Naive thymus-derived CD4-positive, alpha-beta T cell (primary cell): ENCODE measurements around the gene RAP2A. TPM values are rescaled to one million over a fixed set of nuclear protein-coding genes. Genes with fewer than 3 reads are reported as not detected.

Experiments
- ATAC-seq: fragments of 150-1000 bp; cut with Tn5 transposase; 2 replicates; pipeline ENCODE4 v1.10.0; 2021; ENCODE audit warnings: mild to moderate bottlenecking, moderate library complexity
- CTCF ChIA-PET: fragments of 350-600 bp; sonication (Branson Sonifier 250); formaldehyde crosslinking; loops from one replicate; lab custom pipeline; 2021; ENCODE audit warnings: antibody characterized with exemption; lab: Charles Lee
- POLR2A ChIA-PET: fragments of 350-600 bp; sonication (Branson Sonifier 250); formaldehyde crosslinking; loops from one replicate; lab custom pipeline; 2021; ENCODE audit warnings: antibody characterized with exemption, inconsistent platforms; lab: Charles Lee
- DNase-seq, 9 donors: peaks; one replicate each; pipeline versions ENCODE4 v3.0.0 to v3.0.0-alpha.2; 2020 to 2022; ENCODE audit warnings: mixed read lengths in 1 of 9
- H3K27ac ChIP-seq: one replicate; pipeline ENCODE4 v1.7.0; 2013; ENCODE audit warnings: mild to moderate bottlenecking, low read depth, low read length, moderate library complexity
- H3K27me3 ChIP-seq, 2 donors: one replicate each; pipeline ENCODE4 v1.7.0; 2013; ENCODE audit warnings: low read length in 2 of 2, mild to moderate bottlenecking in 2 of 2, moderate library complexity in 2 of 2; ENCODE audit not compliant: control insufficient read depth in 2 of 2, insufficient read depth in 2 of 2
- H3K36me3 ChIP-seq, 3 experiments: 1 replicate in 2 of 3; 2 replicates in 1 of 3; pipeline ENCODE4 v1.7.0; 2013; ENCODE audit warnings: low read length in 3 of 3, mild to moderate bottlenecking in 3 of 3, moderate library complexity in 1 of 3; ENCODE audit not compliant: insufficient read depth in 3 of 3, control insufficient read depth in 2 of 3
- H3K4me1 ChIP-seq, 2 donors: one replicate each; pipeline ENCODE4 v1.7.0; 2013; ENCODE audit warnings: low read length in 2 of 2, mild to moderate bottlenecking in 2 of 2, moderate library complexity in 1 of 2; ENCODE audit not compliant: control insufficient read depth in 2 of 2, insufficient read depth in 2 of 2
- H3K4me3 ChIP-seq: 2 replicates; pipeline ENCODE4 v1.7.0; 2013; ENCODE audit warnings: mild to moderate bottlenecking, low read length
- H3K9me3 ChIP-seq, 3 experiments: 1 replicate in 2 of 3; 2 replicates in 1 of 3; pipeline ENCODE4 v1.7.0; 2013; ENCODE audit warnings: low read length in 3 of 3; ENCODE audit not compliant: control insufficient read depth in 2 of 3
- H3K27ac Mint-ChIP-seq, 9 donors: one replicate each; pipeline ENCODE4 v1.8.0; 2020 to 2022; ENCODE audit warnings: mixed read lengths in 9 of 9, mild to moderate bottlenecking in 8 of 9, moderate library complexity in 5 of 9, inconsistent platforms in 2 of 9
- H3K27me3 Mint-ChIP-seq, 5 donors: one replicate each; pipeline ENCODE4 v1.8.0; 2021 to 2022; ENCODE audit warnings: mixed read lengths in 5 of 5, mild to moderate bottlenecking in 1 of 5
- H3K36me3 Mint-ChIP-seq, 5 donors: one replicate each; pipeline ENCODE4 v1.8.0; 2020 to 2022; ENCODE audit warnings: mixed read lengths in 5 of 5, mild to moderate bottlenecking in 3 of 5, inconsistent platforms in 1 of 5
- H3K4me1 Mint-ChIP-seq, 7 donors: one replicate each; pipeline ENCODE4 v1.8.0; 2020 to 2022; ENCODE audit warnings: mixed read lengths in 7 of 7, mild to moderate bottlenecking in 3 of 7, inconsistent platforms in 1 of 7
- H3K4me3 Mint-ChIP-seq, 10 donors: one replicate each; pipeline ENCODE4 v1.8.0; 2020 to 2022; ENCODE audit warnings: mild to moderate bottlenecking in 10 of 10, mixed read lengths in 10 of 10, moderate library complexity in 6 of 10, inconsistent platforms in 2 of 10
- H3K9me3 Mint-ChIP-seq, 11 donors: one replicate each; pipeline ENCODE4 v1.8.0; 2020 to 2022; ENCODE audit warnings: mixed read lengths in 11 of 11, mild to moderate bottlenecking in 4 of 11, inconsistent platforms in 1 of 11, moderate library complexity in 1 of 11
- intact Hi-C, 2 donors: fragments of 100-400 bp; cut with micrococcal nuclease; formaldehyde crosslinking; loops; one replicate each; pipeline ENCODE4 v1.15.1; 2023
- polyA plus RNA-seq, 2 donors: library from polyadenylated mRNA; unstranded; fragments of 300-500 nt; fragmentation: Illumina TruSeq; gene quantifications; one replicate each; pipeline ENCODE4 v1.2.3, GENCODE V29; 2021
- total RNA-seq, 6 experiments: library from RNA in 5 of 6; stranded (reverse) in 5 of 6; gene quantifications; 1 replicate in 5 of 6; 2 replicates in 1 of 6; pipeline ENCODE4 v1.2.3 and lab custom pipeline; 2021 to 2026

RAP2A gene
- total and polyA plus RNA-seq, 7 experiments from 2014 or later, result 1.2 to 33.2 (median 17.1) TPM

GRCh38 chr13:97517967-97518366 is 84.0 kb downstream of the RAP2A start:
- ChIA-PET CTCF (no interaction called here), POLR2A (no interaction called here)
- Mint-ChIP-seq H3K4me1 (no peaks in the 10 kb centered on the region), H3K27ac (no peak overlapping the region), H3K36me3 (peaks cover 0 to 9% (median 0%) of the 10 kb centered on the region in 5 donors), H3K27me3 (peaks cover 0 to 45% (median 26%) of the 10 kb centered on the region in 5 donors), H3K4me3 (no peak overlapping the region), H3K9me3 (peaks cover 0 to 16% (median 5%) of the 10 kb centered on the region in 11 donors)
- peaks cover 0 to 3% of the 10 kb centered on the region in 2 donors for H3K27me3 ChIP-seq
- H3K9me3 ChIP-seq, result peaks cover 0 to 1% (median 0%) of the 10 kb centered on the region in 3 experiments
- DNase-seq (no peak), ATAC-seq (no peak)
- no peaks in the 10 kb centered on the region for H3K4me1 ChIP-seq
- no peak overlapping the region for H3K27ac ChIP-seq
- H3K4me3 ChIP-seq, result no peak overlapping the region
- H3K36me3 ChIP-seq, result no peaks in the 10 kb centered on the region
- intact Hi-C loops, result no loop called here

Other genes with a start within 250 kb of the RAP2A start
- 10 to 100 TPM; 13.4 to 28.6 (median 24.6) TPM for gene MBNL2, start 211.8 kb upstream of the RAP2A start, total RNA-seq
- gene MBNL2, start 211.8 kb upstream of the RAP2A start, polyA plus RNA-seq, result 10 to 100 TPM; 15.1 to 15.4 TPM